ENCODE measurements around the gene LPIN1. TPM values are rescaled to one million over a fixed set of nuclear protein-coding genes. Genes with fewer than 3 reads are reported as not detected.
A peak's percentile ranks its signal among the peaks of the same experiment; 100 is the strongest.

LPIN1 gene
- total RNA-seq, 2 donors from 2014 or later, result 63.0 to 112 TPM

DNA sequence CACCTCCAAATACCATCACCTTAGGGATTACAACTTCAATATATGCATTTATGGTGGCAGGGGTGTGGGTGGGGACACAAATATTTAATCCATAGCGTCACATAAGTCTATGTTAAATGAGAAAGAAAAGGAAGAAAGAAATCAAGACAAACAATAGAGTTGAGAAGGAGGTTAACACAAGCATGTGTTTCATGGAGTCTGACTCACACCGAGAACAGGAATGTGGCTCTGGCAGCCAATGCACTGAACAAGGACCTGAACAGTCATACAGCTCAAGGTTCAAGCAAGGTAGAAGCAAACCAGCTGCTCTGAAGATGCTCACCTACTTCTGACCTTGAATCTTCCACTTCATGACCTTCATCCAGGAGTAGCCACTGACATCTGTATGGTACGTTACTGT lies 36.2 kb upstream of the LPIN1 start:
- H3K27ac Mint-ChIP-seq, result no peak overlapping the region
- H3K9me3 Mint-ChIP-seq, result no peaks in the 10 kb centered on the region
- H3K36me3 Mint-ChIP-seq, result no peaks in the 10 kb centered on the region
- no peak overlapping the region for H3K4me3 Mint-ChIP-seq
- no peak for ATAC-seq
- no peak for DNase-seq (ENCODE audit: low spot score)
- no peaks in the 10 kb centered on the region for H3K4me1 Mint-ChIP-seq (ENCODE audit: low read depth in 2 of 2)
- peaks cover 2 to 6% of the 10 kb centered on the region in 2 donors for H3K27me3 Mint-ChIP-seq

- ATAC-seq (no peak), DNase-seq (ENCODE audit: low spot score) (peak; percentile 15)
- no peak overlapping the region for H3K27ac Mint-ChIP-seq
- no peaks in the 10 kb centered on the region for H3K9me3 Mint-ChIP-seq
- no peaks in the 10 kb centered on the region for H3K36me3 Mint-ChIP-seq
- H3K4me1 Mint-ChIP-seq (ENCODE audit: low read depth in 2 of 2), result no peaks in the 10 kb centered on the region
- H3K4me3 Mint-ChIP-seq, result no peak overlapping the region
- peaks cover 2 to 6% of the 10 kb centered on the region in 2 donors for H3K27me3 Mint-ChIP-seq
These were observed 35.6 kb upstream of the LPIN1 start for GRCh38 chr2:11710632-11711353.

GRCh38 chr2:11711354-11711716 lies 35.1 kb upstream of the LPIN1 start:
- H3K4me1 Mint-ChIP-seq (ENCODE audit: low read depth in 2 of 2), result no peaks in the 10 kb centered on the region
- H3K9me3 Mint-ChIP-seq, result no peaks in the 10 kb centered on the region
- no peak for DNase-seq (ENCODE audit: low spot score)
- H3K27me3 Mint-ChIP-seq, result peaks cover 2 to 6% of the 10 kb centered on the region in 2 donors
- no peak overlapping the region for H3K4me3 Mint-ChIP-seq
- ATAC-seq, result no peak
- no peaks in the 10 kb centered on the region for H3K36me3 Mint-ChIP-seq
- no peak overlapping the region for H3K27ac Mint-ChIP-seq

GRCh38 chr2:11711751-11712150 lies 34.7 kb upstream of the LPIN1 start:
- Mint-ChIP-seq H3K27me3 (peaks cover 3 to 6% of the 10 kb centered on the region in 2 donors), H3K27ac (no peak overlapping the region), H3K9me3 (no peaks in the 10 kb centered on the region), H3K4me3 (no peak overlapping the region), H3K36me3 (no peaks in the 10 kb centered on the region), H3K4me1 (ENCODE audit: low read depth in 2 of 2) (peaks cover 0 to under 1% of the 10 kb centered on the region in 2 donors)
- no peak for ATAC-seq
- no peak for DNase-seq (ENCODE audit: low spot score)

DNA sequence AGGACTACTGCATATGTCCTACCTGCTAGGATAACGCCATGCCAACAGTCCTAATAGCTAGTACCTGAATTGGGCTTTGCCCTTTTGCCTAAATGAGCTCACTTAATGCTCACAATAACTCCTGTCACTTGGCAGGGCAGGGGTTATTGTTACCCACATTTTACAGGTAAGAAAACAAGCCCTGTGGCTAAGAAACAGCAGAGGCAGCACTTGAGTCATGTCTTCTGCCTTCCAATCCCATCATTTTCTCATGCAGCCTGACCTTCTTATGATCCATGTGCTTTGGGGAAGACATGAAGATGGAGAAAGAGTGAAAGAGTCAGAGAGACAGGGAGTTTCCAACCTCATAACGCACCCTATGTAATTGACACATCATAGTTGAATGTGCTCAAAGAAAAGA lies 33.6 kb upstream of the LPIN1 start:
- Mint-ChIP-seq H3K9me3 (no peaks in the 10 kb centered on the region), H3K4me1 (ENCODE audit: low read depth in 2 of 2) (peaks cover 0 to 5% of the 10 kb centered on the region in 2 donors), H3K27me3 (peaks cover 6% of the 10 kb centered on the region in 2 donors), H3K27ac (no peak overlapping the region), H3K4me3 (no peak overlapping the region), H3K36me3 (no peaks in the 10 kb centered on the region)
- peak; percentile 47 for DNase-seq (ENCODE audit: low spot score)
- no peak for ATAC-seq

DNA sequence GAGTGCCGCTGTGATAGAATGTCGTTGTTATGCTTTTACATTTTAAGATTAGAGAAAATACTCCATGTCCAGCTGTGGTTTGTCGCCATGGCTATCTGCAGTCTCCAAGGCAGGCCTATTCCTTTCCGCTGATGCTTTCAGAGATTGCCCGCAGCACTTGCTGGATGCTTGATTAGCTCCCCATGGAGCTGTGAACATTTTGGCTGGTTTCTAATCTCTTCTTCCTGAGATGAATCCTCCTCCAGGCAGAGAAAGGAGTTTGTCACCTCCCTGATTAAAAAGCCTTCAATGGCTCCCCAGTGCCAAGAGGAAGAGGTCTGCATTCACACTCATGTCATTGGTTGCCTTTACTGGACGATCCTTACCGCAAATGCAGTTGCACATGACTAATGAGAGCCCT lies 32.6 kb upstream of the LPIN1 start:
- peak; percentile 39 for DNase-seq (ENCODE audit: low spot score)
- Mint-ChIP-seq H3K27me3 (peaks cover 6 to 8% of the 10 kb centered on the region in 2 donors), H3K9me3 (no peaks in the 10 kb centered on the region), H3K27ac (no peak overlapping the region), H3K4me3 (no peak overlapping the region), H3K36me3 (no peaks in the 10 kb centered on the region), H3K4me1 (ENCODE audit: low read depth in 2 of 2) (peaks cover 0 to 5% of the 10 kb centered on the region in 2 donors)
- ATAC-seq, result no peak

DNA sequence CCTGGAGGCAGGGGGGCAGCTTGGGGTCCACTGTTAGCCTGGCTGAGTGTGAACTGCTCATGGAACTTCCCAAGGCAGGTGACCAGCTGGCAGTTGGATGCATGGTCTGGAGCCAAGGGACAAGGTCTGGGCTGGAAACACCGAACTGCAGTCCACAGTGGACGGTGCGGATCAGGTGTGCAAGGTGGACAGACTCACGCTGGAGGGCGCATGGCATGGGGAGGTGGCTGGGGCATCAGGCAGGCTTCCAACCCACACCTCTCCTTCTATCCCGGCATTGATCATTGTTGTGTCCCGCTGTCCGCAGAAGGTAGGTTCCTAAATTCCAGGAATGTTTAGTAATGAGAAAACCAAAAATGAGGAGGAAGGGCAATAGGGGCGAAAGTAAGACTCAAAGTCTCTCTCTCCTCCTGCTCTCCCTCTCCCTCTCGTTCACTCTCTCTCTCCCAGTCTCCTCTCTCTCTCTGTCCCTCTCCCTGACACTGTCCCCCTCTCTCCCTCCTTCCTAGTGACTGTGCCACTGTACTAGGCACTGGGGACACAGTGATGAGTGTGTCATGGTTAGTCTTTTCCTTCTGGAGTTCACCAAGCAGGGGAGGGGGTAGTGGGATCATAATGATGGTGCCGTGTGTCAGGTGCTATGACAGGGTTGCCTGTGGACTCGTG lies 30.3 kb upstream of the LPIN1 start:
- no peak for ATAC-seq
- H3K27me3 Mint-ChIP-seq, result peaks cover 12 to 24% of the 10 kb centered on the region in 2 donors

DNA sequence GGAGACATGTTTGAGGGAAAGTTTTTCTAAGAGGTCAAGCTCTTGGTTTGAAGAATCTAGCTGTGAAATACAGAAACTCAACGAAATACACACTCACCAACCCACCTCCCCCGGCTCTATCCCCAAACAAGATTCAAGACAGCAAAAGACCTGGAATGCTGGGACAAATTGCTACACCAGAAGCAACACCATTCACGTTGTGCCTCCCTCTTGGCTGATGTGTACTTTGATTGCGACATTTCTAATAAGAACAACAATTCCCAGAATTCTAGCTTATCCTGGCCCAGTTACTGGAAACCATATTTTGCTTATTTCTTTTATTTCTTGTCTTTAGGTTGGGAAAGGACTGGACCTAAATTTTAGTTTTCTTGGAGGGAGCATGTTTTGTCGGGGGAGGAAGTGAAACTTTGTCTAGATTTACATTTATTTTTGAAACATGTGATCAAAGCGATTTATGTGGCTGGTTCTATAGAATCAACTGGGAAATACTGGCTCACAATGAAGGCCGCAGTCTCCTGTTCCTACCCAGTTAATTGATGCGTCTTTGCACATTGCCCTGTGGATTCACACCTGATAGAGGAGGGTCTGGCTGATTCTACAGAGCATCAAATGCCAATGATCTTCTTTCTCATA lies 29.6 kb upstream of the LPIN1 start:
- peaks cover 7 to 13% of the 10 kb centered on the region in 2 donors for H3K4me1 Mint-ChIP-seq (ENCODE audit: low read depth in 2 of 2)
- ATAC-seq, result no peak
- DNase-seq (ENCODE audit: low spot score), result no peak
- H3K9me3 Mint-ChIP-seq, result no peaks in the 10 kb centered on the region
- peaks cover 12 to 24% of the 10 kb centered on the region in 2 donors for H3K27me3 Mint-ChIP-seq
- H3K27ac Mint-ChIP-seq, result peak overlapping the region in 1 of 2 donors; percentile 30
- H3K4me3 Mint-ChIP-seq, result no peak overlapping the region
- H3K36me3 Mint-ChIP-seq, result no peaks in the 10 kb centered on the region

More for the DNA sequence above, 30.3 kb upstream of the LPIN1 start:
- peak; percentile 38 for DNase-seq (ENCODE audit: low spot score)
- no peak overlapping the region for H3K27ac Mint-ChIP-seq
- no peaks in the 10 kb centered on the region for H3K9me3 Mint-ChIP-seq
- no peaks in the 10 kb centered on the region for H3K36me3 Mint-ChIP-seq
- peaks cover 7 to 13% of the 10 kb centered on the region in 2 donors for H3K4me1 Mint-ChIP-seq (ENCODE audit: low read depth in 2 of 2)
- no peak overlapping the region for H3K4me3 Mint-ChIP-seq

- H3K9me3 Mint-ChIP-seq, result no peaks in the 10 kb centered on the region
- ATAC-seq, result no peak
- peaks cover 7 to 13% of the 10 kb centered on the region in 2 donors for H3K4me1 Mint-ChIP-seq (ENCODE audit: low read depth in 2 of 2)
These were observed 28.8 kb upstream of the LPIN1 start for GRCh38 chr2:11717623-11718022.

DNA sequence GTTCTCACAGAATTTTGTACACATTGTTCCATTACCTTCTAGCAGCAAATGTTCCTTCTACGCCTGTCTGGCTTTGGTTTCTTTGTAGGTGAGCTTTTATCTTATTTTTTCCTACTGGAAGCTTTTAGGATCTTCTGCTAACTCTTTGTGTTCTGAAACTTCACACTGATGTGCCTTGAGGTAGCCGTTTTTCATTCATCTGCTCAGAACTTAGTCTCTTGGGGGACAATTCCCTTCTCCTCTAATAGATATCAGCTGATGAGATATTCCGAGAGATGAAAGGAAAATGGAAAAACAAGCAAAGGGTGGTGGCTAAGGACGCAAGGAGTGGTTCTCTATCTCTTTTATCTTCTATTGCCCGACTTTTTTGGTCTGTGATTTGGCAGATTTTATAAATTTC lies 27.8 kb upstream of the LPIN1 start:
- Mint-ChIP-seq H3K36me3 (no peaks in the 10 kb centered on the region), H3K4me3 (no peak overlapping the region), H3K4me1 (ENCODE audit: low read depth in 2 of 2) (peaks cover 7 to 13% of the 10 kb centered on the region in 2 donors), H3K27ac (peak overlapping the region in 1 of 2 donors; percentile 32), H3K9me3 (no peaks in the 10 kb centered on the region), H3K27me3 (peaks cover 14 to 18% of the 10 kb centered on the region in 2 donors)
- no peak for DNase-seq (ENCODE audit: low spot score)
- ATAC-seq, result no peak

More at GRCh38 chr2:11717623-11718022, 28.8 kb upstream of the LPIN1 start:
- no peak for DNase-seq (ENCODE audit: low spot score)
- Mint-ChIP-seq H3K36me3 (no peaks in the 10 kb centered on the region), H3K4me3 (no peak overlapping the region), H3K27me3 (peaks cover 10 to 18% of the 10 kb centered on the region in 2 donors), H3K27ac (no peak overlapping the region)

- Mint-ChIP-seq H3K4me3 (peak overlapping the region; percentile 68), H3K9me3 (no peaks in the 10 kb centered on the region), H3K4me1 (ENCODE audit: low read depth in 2 of 2) (peaks cover 7 to 13% of the 10 kb centered on the region in 2 donors), H3K27me3 (peaks cover 20 to 24% of the 10 kb centered on the region in 2 donors), H3K27ac (peak overlapping the region in 1 of 2 donors; percentile 32), H3K36me3 (no peaks in the 10 kb centered on the region)
- no peak for DNase-seq (ENCODE audit: low spot score)
- ATAC-seq, result no peak
These were observed 27.0 kb upstream of the LPIN1 start for GRCh38 chr2:11719230-11719977.

GRCh38 chr2:11720752-11721151 lies 25.7 kb upstream of the LPIN1 start:
- ATAC-seq, result no peak
- Mint-ChIP-seq H3K27ac (no peak overlapping the region), H3K9me3 (no peaks in the 10 kb centered on the region), H3K27me3 (peaks cover 20 to 24% of the 10 kb centered on the region in 2 donors), H3K36me3 (no peaks in the 10 kb centered on the region), H3K4me1 (ENCODE audit: low read depth in 2 of 2) (peaks cover 7 to 13% of the 10 kb centered on the region in 2 donors), H3K4me3 (no peak overlapping the region)
- DNase-seq (ENCODE audit: low spot score), result no peak

DNA sequence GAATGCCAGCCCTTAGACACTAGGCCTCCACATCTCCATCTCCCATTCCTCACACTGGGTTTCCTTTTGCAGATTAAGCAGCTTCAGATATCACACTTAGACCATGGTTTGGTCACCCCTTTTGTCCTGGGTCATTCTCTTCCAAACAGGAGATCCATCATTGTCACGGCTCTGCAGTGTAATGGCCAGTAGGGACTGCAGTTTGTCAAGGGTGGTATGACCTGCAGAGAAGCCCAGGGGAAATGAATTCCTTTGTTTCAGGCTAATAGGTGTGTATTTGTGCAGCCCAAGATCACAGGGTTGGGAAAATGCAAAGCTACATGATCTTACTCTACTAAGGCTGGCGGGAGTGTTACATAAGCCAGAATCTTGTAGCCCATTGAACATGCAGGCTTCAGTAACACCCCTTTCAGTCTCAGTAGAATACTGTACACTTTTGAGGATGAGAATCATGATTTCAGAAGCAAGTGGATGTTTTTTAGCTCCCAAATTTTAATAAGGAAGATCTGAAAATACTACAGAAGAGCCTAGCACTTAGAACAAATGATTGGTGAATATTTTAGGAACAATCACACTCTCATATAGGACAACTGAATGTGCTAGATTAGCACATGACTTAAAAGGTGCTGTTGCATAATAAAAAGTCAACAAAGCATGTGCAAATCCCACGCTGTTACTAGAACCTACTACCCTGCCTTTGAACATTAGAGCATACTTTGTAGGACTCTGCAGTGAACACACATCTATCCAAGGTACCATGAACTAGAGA lies 24.0 kb upstream of the LPIN1 start:
- H3K27ac Mint-ChIP-seq, result no peak overlapping the region
- DNase-seq (ENCODE audit: low spot score) (no peak), ATAC-seq (no peak)
- no peak overlapping the region for H3K4me3 Mint-ChIP-seq
- H3K27me3 Mint-ChIP-seq, result peaks cover 30 to 40% of the 10 kb centered on the region in 2 donors
- H3K9me3 Mint-ChIP-seq, result no peaks in the 10 kb centered on the region
- H3K36me3 Mint-ChIP-seq, result no peaks in the 10 kb centered on the region
- peaks cover 7 to 8% of the 10 kb centered on the region in 2 donors for H3K4me1 Mint-ChIP-seq (ENCODE audit: low read depth in 2 of 2)

Data from natural killer cell treated with Interleukin-12 subunit alpha and Interleukin-12 subunit beta and Interleukin-15 and Interleukin-18, amount 100 ng/mL, for 72 hours (primary cell).